Activated T-cell treated with anti-CD3 and anti-CD28 coated beads, Interleukin-2, amount 50 U/mL, for 48 hours (primary cell): Measurements from ENCODE around the gene SPRY2.
A peak's percentile ranks its signal among the peaks of the same experiment; 100 is the strongest.
"Not testable (repeated sequence)": the region's sequence is repeated elsewhere in the genome, so short reads cannot be mapped to it uniquely, and the experiment has no call there.

Source experiments
- DNase-seq, 2 experiments: peaks; one replicate each; pipeline ENCODE4 v3.0.0-alpha.2; 2020

The SPRY2 gene

GRCh38 chr13:80341101-80341755 lies at the start of gene SPRY2:
SPRY2 (minus strand) TSS chr13:80341126; CDS start chr13:80337705, 3,421 bp downstream.
- peak; percentile 59 to 64 for DNase-seq

GRCh38 chr13:80390338-80390737 lies 49.4 kb upstream of the SPRY2 start:
- DNase-seq = no peak

GRCh38 chr13:80389073-80390038 lies 48.4 kb upstream of the SPRY2 start:
- no peak for DNase-seq

- no peak for DNase-seq
Measured at GRCh38 chr13:80388506-80388905, 47.6 kb upstream of the SPRY2 start.

- no peak for DNase-seq
Measured at GRCh38 chr13:80386592-80386991, 45.7 kb upstream of the SPRY2 start.

- DNase-seq = no peak
Measured at GRCh38 chr13:80386002-80386401, 45.1 kb upstream of the SPRY2 start.

GRCh38 chr13:80382576-80382975 lies 41.6 kb upstream of the SPRY2 start:
- no peak for DNase-seq

- no peak for DNase-seq
Measured at GRCh38 chr13:80379245-80379644, 38.3 kb upstream of the SPRY2 start.

- no peak for DNase-seq
Measured at GRCh38 chr13:80376554-80376953, 35.6 kb upstream of the SPRY2 start.

GRCh38 chr13:80374901-80375300 lies 34.0 kb upstream of the SPRY2 start:
- no peak for DNase-seq

GRCh38 chr13:80374444-80374843 lies 33.5 kb upstream of the SPRY2 start:
- DNase-seq = no peak

GRCh38 chr13:80371840-80372509 lies 31.0 kb upstream of the SPRY2 start:
- DNase-seq = no peak

GRCh38 chr13:80367473-80367872 lies 26.5 kb upstream of the SPRY2 start:
- no peak for DNase-seq

- no peak for DNase-seq
Measured at GRCh38 chr13:80363890-80364503, 23.1 kb upstream of the SPRY2 start.

- no peak for DNase-seq
Measured at GRCh38 chr13:80362481-80362880, 21.6 kb upstream of the SPRY2 start.

GRCh38 chr13:80361883-80362327 lies 21.0 kb upstream of the SPRY2 start:
- no peak for DNase-seq

- no peak for DNase-seq
Measured at GRCh38 chr13:80361298-80361697, 20.4 kb upstream of the SPRY2 start.

- DNase-seq = no peak
Measured at GRCh38 chr13:80360453-80360800, 19.5 kb upstream of the SPRY2 start.

GRCh38 chr13:80359778-80360452 lies 19.0 kb upstream of the SPRY2 start:
- DNase-seq = no peak

- no peak for DNase-seq
Measured at GRCh38 chr13:80359414-80359777, 18.5 kb upstream of the SPRY2 start.

- DNase-seq = not testable (repeated sequence)
Measured at GRCh38 chr13:80355496-80356094, 14.7 kb upstream of the SPRY2 start.

- DNase-seq = no peak
Measured at GRCh38 chr13:80348750-80349149, 7.8 kb upstream of the SPRY2 start.
